ENCODE results near the gene ZNF276.

The ZNF276 gene

DNA sequence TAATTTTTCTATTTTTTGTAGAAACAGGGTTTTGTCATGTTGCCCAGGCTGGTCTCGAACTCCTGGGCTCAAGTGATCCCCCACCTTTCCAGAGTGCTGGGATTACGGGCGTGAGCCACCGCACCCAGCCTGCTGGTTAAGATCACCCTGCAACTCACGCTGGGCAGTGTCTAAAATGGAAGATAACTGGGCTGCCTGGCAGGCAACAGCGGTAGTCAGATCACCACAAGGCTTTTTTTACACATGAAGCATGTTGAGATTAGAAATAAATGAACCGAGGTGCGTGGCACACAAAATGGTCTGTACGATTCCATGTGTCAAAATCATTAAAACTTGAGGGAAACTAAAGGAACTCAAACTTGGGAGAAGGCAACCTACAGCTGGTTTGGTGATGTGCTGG, 26.7 kb downstream of the ZNF276 start:
- H3K27ac ChIP-seq, result no peak overlapping the region
- no peak for TF ChIP-seq CTCF (conservative IDR thresholded peaks at IDR 0.05)

DNA sequence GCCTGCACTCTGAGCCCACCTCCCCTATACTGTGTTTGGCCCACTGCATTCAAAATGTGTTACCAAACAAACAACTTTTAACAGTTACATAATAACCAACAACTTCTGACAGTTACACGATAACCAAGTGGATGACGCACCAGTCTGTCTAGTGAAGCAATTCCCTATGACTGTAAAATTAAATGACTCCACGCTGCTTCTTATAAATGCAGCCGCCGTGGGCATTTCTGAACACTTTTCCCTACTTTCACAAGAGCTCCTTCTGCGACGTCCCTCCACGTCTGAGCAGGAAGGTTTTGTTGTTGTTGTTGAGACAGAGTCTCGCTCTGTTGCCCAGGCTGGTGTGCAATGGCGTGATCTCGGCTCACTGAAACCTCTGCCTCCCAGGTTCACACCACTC, 27.6 kb downstream of the ZNF276 start:
- no peak for TF ChIP-seq CTCF (conservative IDR thresholded peaks at IDR 0.05)

GRCh38 chr16:89749637-89750036, 28.3 kb downstream of the ZNF276 start:
- TF ChIP-seq CTCF (conservative IDR thresholded peaks at IDR 0.05), result no peak
- H3K27ac ChIP-seq, result no peak overlapping the region

More for the DNA sequence above, 27.6 kb downstream of the ZNF276 start:
- H3K27ac ChIP-seq, result no peak overlapping the region

- TF ChIP-seq CTCF (conservative IDR thresholded peaks at IDR 0.05), result no peak
- no peak overlapping the region for H3K27ac ChIP-seq
Measured at GRCh38 chr16:89759746-89760340, 38.5 kb downstream of the ZNF276 start.

DNA sequence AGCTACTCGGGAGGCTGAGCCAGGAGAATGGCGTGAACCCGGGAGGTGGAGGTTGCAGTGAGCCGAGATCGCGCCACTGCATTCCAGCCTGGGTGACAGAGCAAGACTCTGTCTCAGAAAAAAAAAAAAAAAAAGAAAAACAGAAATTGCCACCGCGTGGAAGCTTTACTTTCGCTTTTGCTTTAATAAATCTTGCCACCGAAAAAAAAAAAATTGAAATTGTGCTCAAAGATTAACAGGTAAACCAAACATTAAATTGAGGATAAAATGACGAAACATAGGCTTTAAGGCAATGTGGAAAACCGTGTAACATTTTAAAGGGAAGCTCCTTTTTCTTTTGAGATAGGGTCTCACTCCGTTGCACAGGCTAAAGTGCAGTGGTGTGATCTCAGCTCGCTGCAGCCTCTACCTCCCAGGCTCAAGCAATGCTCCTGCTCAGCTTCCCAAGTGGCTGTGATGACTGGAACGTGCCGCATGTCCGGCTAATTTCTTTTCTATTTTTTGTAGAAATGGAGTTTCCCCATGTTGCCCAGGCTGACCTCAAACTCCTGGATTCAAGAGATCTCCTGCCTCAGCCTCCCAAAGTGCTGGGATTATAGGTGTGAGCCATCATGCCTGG, 40.1 kb downstream of the ZNF276 start:
- no peak overlapping the region for H3K27ac ChIP-seq
- no peak for TF ChIP-seq CTCF (conservative IDR thresholded peaks at IDR 0.05)

- TF ChIP-seq CTCF (conservative IDR thresholded peaks at IDR 0.05), result no peak
- H3K27ac ChIP-seq, result no peak overlapping the region
Measured at GRCh38 chr16:89764711-89765201, 43.4 kb downstream of the ZNF276 start.

DNA sequence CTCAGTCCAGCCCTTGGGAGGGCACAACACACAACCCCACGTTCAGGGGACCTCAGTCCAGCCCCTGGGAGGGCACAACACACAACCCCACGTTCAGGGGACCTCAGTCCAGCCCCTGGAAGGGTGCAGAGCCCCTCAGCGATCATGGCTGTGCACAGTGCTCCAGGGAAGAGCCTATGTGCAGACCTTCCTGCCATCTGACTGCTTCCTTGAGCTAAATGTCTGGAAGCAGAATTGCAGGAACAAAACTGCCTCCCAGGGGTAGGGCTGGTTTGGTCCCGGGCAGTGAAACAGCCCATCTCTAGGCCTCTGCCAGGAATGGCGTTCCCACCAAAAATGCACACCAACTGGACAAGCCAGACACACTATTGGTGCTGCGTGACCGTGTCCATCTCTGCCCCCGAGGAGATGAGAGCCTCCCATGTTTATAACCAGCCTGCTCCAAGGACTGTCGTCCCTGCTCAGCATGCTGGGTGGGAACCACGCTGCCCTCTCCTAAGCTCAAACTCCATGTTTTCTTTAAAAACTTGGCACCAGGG, 44.0 kb downstream of the ZNF276 start:
- no peak overlapping the region for H3K27ac ChIP-seq
- TF ChIP-seq CTCF (conservative IDR thresholded peaks at IDR 0.05), result no peak
